Measurements from ENCODE around the gene FAM120A. TPM values are rescaled to one million over a fixed set of nuclear protein-coding genes. Genes with fewer than 3 reads are reported as not detected.

Gene FAM120A
- polyA plus RNA-seq, 6 donors from 2014 or later, result 6.8 to 16.7 (median 11.0) TPM

DNA sequence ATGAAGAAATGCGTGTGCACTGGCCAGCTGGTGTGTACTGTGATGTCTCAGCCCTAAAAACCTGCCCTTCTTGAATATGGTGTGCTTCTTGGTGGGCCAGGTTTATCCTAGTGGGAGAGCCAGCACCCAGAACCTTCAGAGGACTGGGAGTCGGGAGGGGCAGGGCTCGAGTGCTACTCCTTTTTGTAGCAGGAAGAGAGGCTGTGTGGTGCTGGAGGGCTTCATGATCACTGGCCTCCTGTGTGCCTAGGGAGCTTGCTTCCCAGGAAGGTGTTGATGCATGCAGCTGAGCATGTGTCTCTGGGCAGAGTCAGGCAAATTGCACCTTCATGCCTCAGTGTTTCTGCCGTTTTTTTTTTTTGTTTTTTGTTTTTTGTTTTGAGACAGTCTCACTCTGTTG, 144.9 kb downstream of the FAM120A start:
- H3K36me3 Mint-ChIP-seq, result no peaks in the 10 kb centered on the region
- ATAC-seq (ENCODE audit: low read depth in 2 of 2) (peak; percentile 33 to 67), DNase-seq (no peak)
- no peak overlapping the region for H3K4me3 Mint-ChIP-seq
- H3K9me3 Mint-ChIP-seq, result no peaks in the 10 kb centered on the region
- H3K27ac Mint-ChIP-seq, result peak overlapping the region in 1 of 6 donors; percentile 55
- H3K27me3 Mint-ChIP-seq, result no peaks in the 10 kb centered on the region
- H3K4me1 Mint-ChIP-seq, result peaks cover 58 to 67% (median 58%) of the 10 kb centered on the region in 3 donors

GRCh38 chr9:93597142-93597706, 145.7 kb downstream of the FAM120A start:
- Mint-ChIP-seq H3K27ac (peak overlapping the region in 2 of 6 donors; percentile 72 to 75), H3K27me3 (no peaks in the 10 kb centered on the region), H3K9me3 (no peaks in the 10 kb centered on the region), H3K4me1 (peaks cover 63 to 68% (median 63%) of the 10 kb centered on the region in 3 donors), H3K36me3 (no peaks in the 10 kb centered on the region), H3K4me3 (peak overlapping the region in 2 of 8 donors; percentile 47 to 54)
- ATAC-seq (ENCODE audit: low read depth in 2 of 2) (no peak), DNase-seq (no peak)

DNA sequence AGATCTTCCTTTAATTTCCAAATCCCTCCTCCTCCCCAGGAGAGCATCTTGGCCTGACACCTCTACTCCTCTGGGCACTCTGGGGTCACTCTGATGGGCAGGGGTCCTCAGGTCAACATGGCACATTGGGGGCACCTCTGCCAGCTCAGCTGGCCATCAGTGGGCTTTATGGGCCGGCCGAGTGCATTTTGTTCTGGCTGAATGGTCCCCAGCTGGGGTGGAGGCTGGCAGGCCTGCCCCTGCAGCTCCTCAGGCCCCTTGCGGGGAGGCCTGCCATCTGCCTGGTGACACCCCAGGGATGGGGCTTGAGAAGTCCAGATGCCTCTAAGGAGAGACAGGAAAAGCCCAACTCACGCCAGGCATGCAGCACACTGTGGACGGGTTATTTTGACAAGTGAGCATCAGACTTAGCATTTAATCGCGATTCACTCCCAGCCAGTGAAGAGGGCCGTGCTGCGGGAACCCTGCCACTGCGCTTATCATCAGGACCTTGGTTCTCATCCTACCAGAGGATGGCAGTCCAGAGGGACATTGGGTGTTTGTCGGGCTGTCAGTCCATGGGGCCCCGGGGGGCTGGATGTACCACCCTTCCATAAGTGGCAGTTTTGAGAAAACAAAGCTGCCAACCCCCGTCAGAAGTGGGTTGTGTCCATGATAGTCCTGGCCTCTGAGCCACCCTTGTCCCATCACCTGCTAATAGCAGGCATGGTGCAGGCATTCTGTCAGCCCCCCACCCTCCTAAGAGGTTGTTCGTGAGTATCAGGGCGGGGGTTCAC, 146.6 kb downstream of the FAM120A start:
- Mint-ChIP-seq H3K9me3 (no peaks in the 10 kb centered on the region), H3K27ac (peak overlapping the region in 2 of 6 donors; percentile 16 to 72)

GRCh38 chr9:93598647-93599241, 147.3 kb downstream of the FAM120A start:
- ATAC-seq (ENCODE audit: low read depth in 2 of 2), result no peak
- Mint-ChIP-seq H3K4me3 (peak overlapping the region in 4 of 8 donors; percentile 15 to 72 (median 39)), H3K27ac (peak overlapping the region in 4 of 6 donors; percentile 11 to 84 (median 43)), H3K36me3 (no peaks in the 10 kb centered on the region), H3K27me3 (no peaks in the 10 kb centered on the region), H3K9me3 (no peaks in the 10 kb centered on the region), H3K4me1 (peaks cover 57 to 70% (median 65%) of the 10 kb centered on the region in 3 donors)
- no peak for DNase-seq

More for the DNA sequence above, 146.6 kb downstream of the FAM120A start:
- peak overlapping the region in 1 of 8 donors; percentile 35 for H3K4me3 Mint-ChIP-seq
- no peaks in the 10 kb centered on the region for H3K36me3 Mint-ChIP-seq
- H3K27me3 Mint-ChIP-seq, result no peaks in the 10 kb centered on the region
- no peak for ATAC-seq (ENCODE audit: low read depth in 2 of 2)
- no peak for DNase-seq
- peaks cover 61 to 66% (median 63%) of the 10 kb centered on the region in 3 donors for H3K4me1 Mint-ChIP-seq

- Mint-ChIP-seq H3K4me3 (peak overlapping the region in 5 of 8 donors; percentile 5 to 61 (median 47)), H3K27ac (peak overlapping the region in 4 of 6 donors; percentile 26 to 81 (median 68)), H3K27me3 (no peaks in the 10 kb centered on the region), H3K9me3 (peaks cover 0 to 3% (median 0%) of the 10 kb centered on the region in 7 donors), H3K4me1 (peaks cover 51 to 71% (median 71%) of the 10 kb centered on the region in 3 donors), H3K36me3 (no peaks in the 10 kb centered on the region)
- ATAC-seq (ENCODE audit: low read depth in 2 of 2) (no peak), DNase-seq (no peak)
These were observed 148.3 kb downstream of the FAM120A start for GRCh38 chr9:93599571-93600403.

DNA sequence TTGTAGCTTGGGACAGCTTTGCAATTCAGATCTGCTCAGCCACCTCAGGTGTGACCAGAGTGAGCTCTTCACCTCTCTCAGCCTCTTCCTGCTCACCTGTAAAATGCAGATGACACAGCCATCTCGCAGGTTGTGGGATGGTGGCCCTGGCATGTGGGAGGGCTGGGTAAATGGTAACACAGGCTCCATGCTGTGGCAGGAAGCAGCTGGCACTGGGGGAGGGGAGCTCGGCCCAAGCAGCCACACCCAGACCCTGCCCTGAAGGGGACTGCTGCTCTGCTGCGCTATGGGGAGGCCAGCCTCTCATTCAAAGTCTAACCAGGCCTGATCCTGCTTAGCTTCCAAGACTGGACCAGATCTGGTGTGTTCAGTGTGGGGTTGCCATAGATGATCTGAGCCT, 149.0 kb downstream of the FAM120A start:
- DNase-seq (peak; percentile 10), ATAC-seq (ENCODE audit: low read depth in 2 of 2) (peak; percentile 37 to 58)
- Mint-ChIP-seq H3K4me1 (peaks cover 56 to 72% (median 70%) of the 10 kb centered on the region in 3 donors), H3K9me3 (peaks cover 0 to 6% (median 2%) of the 10 kb centered on the region in 7 donors), H3K4me3 (peak overlapping the region in 5 of 8 donors; percentile 5 to 61 (median 31)), H3K27ac (peak overlapping the region in 3 of 6 donors; percentile 27 to 65 (median 27)), H3K27me3 (no peaks in the 10 kb centered on the region), H3K36me3 (peaks cover 4 to 5% of the 10 kb centered on the region in 2 donors)

DNA sequence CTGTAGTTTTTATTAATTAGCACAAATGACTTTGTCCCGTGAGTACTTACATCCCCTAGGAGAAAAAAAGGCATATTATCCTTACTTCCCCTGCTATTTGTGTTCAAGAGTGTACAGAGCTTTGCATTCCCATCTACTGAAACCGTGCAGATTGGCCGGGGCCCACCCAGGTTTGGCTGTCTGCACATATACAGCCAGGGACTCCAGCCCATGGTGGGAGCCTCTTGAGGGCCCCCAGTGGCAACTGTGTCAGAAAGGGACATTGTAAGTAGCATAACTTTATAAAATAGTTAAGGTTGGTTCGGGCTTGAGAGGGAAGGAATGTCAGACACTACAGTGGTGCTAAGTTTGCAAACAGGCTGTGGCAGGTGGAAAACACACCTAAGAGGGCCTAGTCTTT, 149.6 kb downstream of the FAM120A start:
- H3K36me3 Mint-ChIP-seq, result peaks cover 6 to 9% of the 10 kb centered on the region in 2 donors
- ATAC-seq (ENCODE audit: low read depth in 2 of 2), result no peak
- H3K4me1 Mint-ChIP-seq, result peaks cover 53 to 70% (median 64%) of the 10 kb centered on the region in 3 donors
- H3K4me3 Mint-ChIP-seq, result peak overlapping the region in 6 of 8 donors; percentile 6 to 63 (median 28)
- DNase-seq, result no peak
- peaks cover 0 to 6% (median 4%) of the 10 kb centered on the region in 7 donors for H3K9me3 Mint-ChIP-seq
- no peaks in the 10 kb centered on the region for H3K27me3 Mint-ChIP-seq
- H3K27ac Mint-ChIP-seq, result peak overlapping the region in 3 of 6 donors; percentile 27 to 39 (median 36)

DNA sequence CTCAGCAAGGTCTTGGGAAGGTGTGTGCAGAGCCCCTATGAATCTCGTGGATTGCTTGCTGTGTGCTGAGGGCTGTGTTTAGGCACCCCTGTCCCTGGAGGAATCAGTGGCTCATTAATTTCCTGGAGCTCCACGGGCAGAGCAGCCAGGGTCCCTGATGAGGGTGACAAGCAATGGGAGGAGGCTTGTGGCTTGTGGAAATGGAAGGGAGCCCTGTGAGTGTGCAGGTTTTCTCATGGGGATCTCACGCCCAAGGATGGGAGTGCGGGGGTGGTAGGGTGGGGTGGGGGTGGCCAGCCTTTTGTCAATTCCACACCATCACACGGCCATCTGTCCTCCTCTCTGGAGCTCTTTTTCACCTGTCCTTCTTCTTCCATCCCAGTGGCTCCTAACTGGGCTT, 150.2 kb downstream of the FAM120A start:
- Mint-ChIP-seq H3K27ac (peak overlapping the region in 2 of 6 donors; percentile 46 to 59), H3K4me3 (peak overlapping the region in 2 of 8 donors; percentile 35 to 65)
- ATAC-seq (ENCODE audit: low read depth in 2 of 2), result no peak

GRCh38 chr9:93603011-93603410, 151.5 kb downstream of the FAM120A start:
- Mint-ChIP-seq H3K4me1 (peaks cover 48 to 64% (median 55%) of the 10 kb centered on the region in 3 donors), H3K36me3 (peaks cover 11 to 23% of the 10 kb centered on the region in 2 donors), H3K27me3 (no peaks in the 10 kb centered on the region), H3K27ac (peak overlapping the region in 1 of 6 donors; percentile 64), H3K9me3 (peaks cover 0 to 18% (median 12%) of the 10 kb centered on the region in 7 donors), H3K4me3 (no peak overlapping the region)
- ATAC-seq (ENCODE audit: low read depth in 2 of 2), result no peak
- DNase-seq, result no peak

More for the DNA sequence above, 150.2 kb downstream of the FAM120A start:
- Mint-ChIP-seq H3K36me3 (peaks cover 11 to 15% of the 10 kb centered on the region in 2 donors), H3K9me3 (peaks cover 0 to 9% (median 9%) of the 10 kb centered on the region in 7 donors), H3K27me3 (no peaks in the 10 kb centered on the region), H3K4me1 (peaks cover 50 to 70% (median 60%) of the 10 kb centered on the region in 3 donors)
- no peak for DNase-seq

DNA sequence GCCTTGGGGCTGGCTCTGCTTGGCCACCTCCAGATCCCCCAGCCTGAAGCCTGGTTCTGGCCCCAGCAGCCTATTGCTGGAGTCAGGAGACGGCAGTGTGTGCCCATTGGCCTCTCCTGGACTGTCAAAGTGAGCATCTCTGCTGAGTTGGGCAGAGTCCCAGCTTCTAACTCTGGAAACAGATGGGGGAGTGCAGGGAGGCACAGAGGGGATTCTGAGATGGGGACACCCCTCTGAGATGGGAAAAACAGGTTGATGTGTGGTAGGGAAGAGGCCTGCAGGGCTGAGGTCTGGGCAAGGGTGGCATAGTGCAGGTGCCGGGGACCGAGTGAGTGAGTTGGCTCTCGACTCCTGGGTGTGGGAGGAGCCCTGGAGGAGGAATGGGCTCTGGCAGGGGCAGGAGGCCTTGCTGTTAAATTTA, 152.4 kb downstream of the FAM120A start:
- Mint-ChIP-seq H3K4me1 (peaks cover 39 to 57% (median 48%) of the 10 kb centered on the region in 3 donors), H3K27ac (peak overlapping the region in 1 of 6 donors; percentile 40), H3K9me3 (peaks cover 6 to 24% (median 14%) of the 10 kb centered on the region in 7 donors), H3K27me3 (no peaks in the 10 kb centered on the region), H3K4me3 (no peak overlapping the region), H3K36me3 (peaks cover 11 to 29% of the 10 kb centered on the region in 2 donors)
- DNase-seq (no peak), ATAC-seq (ENCODE audit: low read depth in 2 of 2) (no peak)

DNA sequence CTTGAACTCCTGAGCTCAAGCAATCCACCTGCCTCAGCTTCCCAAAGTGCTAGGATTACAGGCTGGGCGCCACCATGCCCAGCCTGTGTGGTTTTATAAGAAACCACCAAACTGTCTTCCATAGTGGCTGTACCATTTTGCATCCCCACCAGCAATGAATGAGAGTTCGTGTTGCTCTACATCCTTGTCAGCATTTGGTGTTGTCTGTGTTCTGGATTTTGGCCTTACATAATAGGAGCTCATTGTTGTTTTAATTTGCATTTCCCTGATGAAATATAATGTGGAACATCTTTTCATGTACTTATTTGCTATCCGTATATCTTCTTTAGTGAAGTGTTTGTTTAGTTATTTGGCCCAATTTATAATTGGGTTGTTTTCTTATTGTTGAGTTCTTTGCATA, 154.7 kb downstream of the FAM120A start:
- H3K9me3 Mint-ChIP-seq, result peaks cover 17 to 43% (median 25%) of the 10 kb centered on the region in 7 donors
- DNase-seq (no peak), ATAC-seq (ENCODE audit: low read depth in 2 of 2) (no peak)
- no peak overlapping the region for H3K4me3 Mint-ChIP-seq
- peak overlapping the region in 1 of 6 donors; percentile 21 for H3K27ac Mint-ChIP-seq
- no peaks in the 10 kb centered on the region for H3K27me3 Mint-ChIP-seq
- peaks cover 16 to 35% (median 32%) of the 10 kb centered on the region in 3 donors for H3K4me1 Mint-ChIP-seq
- peaks cover 18 to 45% of the 10 kb centered on the region in 2 donors for H3K36me3 Mint-ChIP-seq

GRCh38 chr9:93610206-93610605, 158.7 kb downstream of the FAM120A start:
- Mint-ChIP-seq H3K27ac (no peak overlapping the region), H3K27me3 (no peaks in the 10 kb centered on the region), H3K4me1 (peaks cover 0 to 27% (median 23%) of the 10 kb centered on the region in 3 donors), H3K9me3 (peaks cover 17 to 43% (median 25%) of the 10 kb centered on the region in 7 donors), H3K36me3 (peaks cover 22 to 43% of the 10 kb centered on the region in 2 donors), H3K4me3 (no peak overlapping the region)
- DNase-seq (no peak), ATAC-seq (ENCODE audit: low read depth in 2 of 2) (no peak)

All from naive B cell (primary cell).